Cardiac fibroblast (primary cell): ENCODE measurements around the gene CYSTM1.
A peak's percentile ranks its signal among the peaks of the same experiment; 100 is the strongest.

Source experiments
- DNase-seq, 2 donors: peaks; one replicate each; pipeline versions ENCODE4 v3.0.0 to v3.0.0-alpha.2; 2010; ENCODE audit warnings: low read depth in 2 of 2
- H3K4me3 ChIP-seq, 2 donors: replicated peaks in 1 of 2; 1 replicate in 1 of 2; 2 replicates in 1 of 2; pipeline ENCODE4 v1.5.1; 2011; ENCODE audit warnings: low read depth in 2 of 2, low read length in 2 of 2, mild to moderate bottlenecking in 2 of 2, moderate library complexity in 1 of 2
- CTCF ChIP-seq: IDR thresholded peaks from one replicate; pipeline ENCODE4 v1.5.1; 2011; ENCODE audit warnings: low read depth, mild to moderate bottlenecking, low read length, inconsistent platforms

CYSTM1 gene

GRCh38 chr5:140238756-140239155 is 63.8 kb downstream of the CYSTM1 start:
- no peak for DNase-seq
- TF ChIP-seq CTCF, result no peak
- H3K4me3 ChIP-seq, result no peak overlapping the region

- no peak overlapping the region for H3K4me3 ChIP-seq
- DNase-seq, result no peak
- TF ChIP-seq CTCF, result no peak
These were observed 64.5 kb downstream of the CYSTM1 start for GRCh38 chr5:140239461-140239860.

GRCh38 chr5:140239939-140240700 is 65.1 kb downstream of the CYSTM1 start:
- DNase-seq, result peak; percentile 73 to 76
- TF ChIP-seq CTCF, result peak; percentile 80
- no peak overlapping the region for H3K4me3 ChIP-seq

- H3K4me3 ChIP-seq, result no peak overlapping the region
- TF ChIP-seq CTCF, result no peak
- peak; percentile 93 to 94 for DNase-seq
These were observed 66.2 kb downstream of the CYSTM1 start for GRCh38 chr5:140240987-140241706.

- peak; percentile 20 for TF ChIP-seq CTCF
- H3K4me3 ChIP-seq, result no peak overlapping the region
- DNase-seq, result no peak
These were observed 67.1 kb downstream of the CYSTM1 start for GRCh38 chr5:140242099-140242498.

- no peak overlapping the region for H3K4me3 ChIP-seq
- TF ChIP-seq CTCF, result no peak
- DNase-seq, result no peak
These were observed 68.0 kb downstream of the CYSTM1 start for GRCh38 chr5:140242890-140243585.
